Liver (tissue), 9 donors: ENCODE measurements around the gene MAIP1. TPM values are rescaled to one million over a fixed set of nuclear protein-coding genes. Genes with fewer than 3 reads are reported as not detected.

Experiments used
- DNase-seq: peaks from one replicate; pipeline ENCODE4 v3.0.0-alpha.2; 2017; ENCODE audit warnings: low spot score
- H3K27ac ChIP-seq, 2 donors: one replicate each; pipeline ENCODE4 v1.7.0; 2013; ENCODE audit warnings: inconsistent platforms in 2 of 2, low read length in 2 of 2, control low read depth in 1 of 2, low read depth in 1 of 2, mild to moderate bottlenecking in 1 of 2
- H3K27me3 ChIP-seq, 4 donors: one replicate each; pipeline versions ENCODE4 v1.6.1 to v1.7.0; 2013; ENCODE audit warnings: low read length in 3 of 4, inconsistent platforms in 1 of 4, mild to moderate bottlenecking in 1 of 4, moderate library complexity in 1 of 4; ENCODE audit not compliant: control insufficient read depth in 4 of 4, insufficient read depth in 4 of 4
- H3K36me3 ChIP-seq, 4 donors: one replicate each; pipeline versions ENCODE4 v1.6.1 to v1.7.0; 2013; ENCODE audit warnings: low read length in 3 of 4, mild to moderate bottlenecking in 3 of 4, low read depth in 1 of 4, moderate library complexity in 1 of 4; ENCODE audit not compliant: control insufficient read depth in 4 of 4, insufficient read depth in 3 of 4
- H3K4me1 ChIP-seq, 4 donors: one replicate each; pipeline versions ENCODE4 v1.6.1 to v1.7.0; 2013; ENCODE audit warnings: low read length in 3 of 4, mild to moderate bottlenecking in 3 of 4, moderate library complexity in 1 of 4; ENCODE audit not compliant: control insufficient read depth in 4 of 4, insufficient read depth in 4 of 4
- H3K4me3 ChIP-seq, 3 donors: one replicate each; pipeline versions ENCODE4 v1.6.1 to v1.7.0; 2013; ENCODE audit warnings: low read length in 3 of 3, control low read depth in 1 of 3, low read depth in 1 of 3, mild to moderate bottlenecking in 1 of 3
- H3K9ac ChIP-seq, 2 donors: one replicate each; pipeline ENCODE4 v1.7.0; 2013; ENCODE audit warnings: low read length in 2 of 2, mild to moderate bottlenecking in 2 of 2, moderate library complexity in 2 of 2, control low read depth in 1 of 2, low read depth in 1 of 2
- H3K9me3 ChIP-seq, 4 donors: one replicate each; pipeline versions ENCODE4 v1.6.1 to v1.7.0; 2013; ENCODE audit warnings: low read length in 3 of 4; ENCODE audit not compliant: control insufficient read depth in 4 of 4
- ATF3 ChIP-seq: IDR thresholded peaks from 2 replicates; pipeline ENCODE4 v1.6.1; 2016; ENCODE audit warnings: antibody characterized with exemption
- CTCF ChIP-seq: fragments of 150-350 bp; IDR thresholded peaks from 2 replicates; pipeline ENCODE4 v1.5.1; 2017; ENCODE audit warnings: improper control_type of control experiment, low read depth, low read length; ENCODE audit not compliant: missing input control
- EGR1 ChIP-seq, 2 donors: IDR thresholded peaks; 2 replicates each; pipeline ENCODE4 v1.6.1; 2016 to 2018; ENCODE audit warnings: antibody characterized with exemption in 2 of 2, low read depth in 2 of 2
- FOXA1 ChIP-seq: IDR thresholded peaks from 2 replicates; pipeline ENCODE4 v1.6.1; 2016; ENCODE audit warnings: antibody characterized with exemption
- FOXA2 ChIP-seq: IDR thresholded peaks from 2 replicates; pipeline ENCODE4 v1.6.1; 2016; ENCODE audit warnings: antibody characterized with exemption
- GABPA ChIP-seq, 2 donors: IDR thresholded peaks in 1 of 2; conservative IDR thresholded peaks in 1 of 2; 2 replicates each; pipeline ENCODE4 v1.6.1; 2016; ENCODE audit warnings: antibody characterized with exemption in 2 of 2, mild to moderate bottlenecking in 1 of 2, moderate library complexity in 1 of 2
- HNF4A ChIP-seq, 2 donors: conservative IDR thresholded peaks; 2 replicates each; pipeline ENCODE4 v1.6.1; 2016; ENCODE audit warnings: antibody characterized with exemption in 2 of 2, mild to moderate bottlenecking in 2 of 2
- HNF4G ChIP-seq: IDR thresholded peaks from 2 replicates; pipeline ENCODE4 v1.6.1; 2016; ENCODE audit warnings: antibody characterized with exemption
- JUND ChIP-seq, 2 donors: IDR thresholded peaks; 2 replicates each; pipeline ENCODE4 v1.6.1; 2016; ENCODE audit warnings: antibody characterized with exemption in 2 of 2
- MAX ChIP-seq: IDR thresholded peaks from 2 replicates; pipeline ENCODE4 v1.6.1; 2016; ENCODE audit warnings: antibody characterized with exemption
- NR2F2 ChIP-seq: IDR thresholded peaks from 2 replicates; pipeline ENCODE4 v1.6.1; 2016; ENCODE audit warnings: antibody characterized with exemption
- RAD21 ChIP-seq, 2 donors: IDR thresholded peaks; 2 replicates each; pipeline ENCODE4 v1.6.1; 2016; ENCODE audit warnings: antibody characterized with exemption in 2 of 2, mild to moderate bottlenecking in 2 of 2
- REST ChIP-seq: IDR thresholded peaks from 2 replicates; pipeline ENCODE4 v1.6.1; 2016; ENCODE audit warnings: antibody characterized with exemption, mild to moderate bottlenecking
- RXRA ChIP-seq, 2 donors: IDR thresholded peaks; 2 replicates each; pipeline ENCODE4 v1.6.1; 2017 to 2018; ENCODE audit warnings: antibody characterized with exemption in 2 of 2, mild to moderate bottlenecking in 1 of 2
- SP1 ChIP-seq: IDR thresholded peaks from 2 replicates; pipeline ENCODE4 v1.6.1; 2018; ENCODE audit warnings: antibody characterized with exemption, mild to moderate bottlenecking
- TAF1 ChIP-seq: conservative IDR thresholded peaks from 2 replicates; pipeline ENCODE4 v1.6.1; 2016; ENCODE audit warnings: antibody characterized with exemption, mild to moderate bottlenecking
- YY1 ChIP-seq: IDR thresholded peaks from 2 replicates; pipeline ENCODE4 v1.6.1; 2016; ENCODE audit warnings: antibody characterized with exemption, mild to moderate bottlenecking
- ZBTB33 ChIP-seq: IDR thresholded peaks from 2 replicates; pipeline ENCODE4 v1.6.1; 2016; ENCODE audit warnings: antibody characterized with exemption
- WGBS: extraction: QIAGEN DNeasy Blood & Tissue Kit; methylation state at CpG from one replicate; pipeline ENCODE4 v1.1.7; 2013; 5-methylcytosine and 5-hydroxymethylcytosine counted together
- polyA plus RNA-seq, 2 donors: library from polyadenylated mRNA; stranded (reverse) in 1 of 2; unstranded in 1 of 2; fragments of 200-250 nt in 1 of 2; fragments of >200 nt in 1 of 2; fragmentation: Nextera tagmentation in 1 of 2; extraction: Ambion mirVana in 1 of 2; gene quantifications; one replicate each; pipeline versions ENCODE4 v1.2.1 to v1.2.3, GENCODE V29; 2013 to 2015
- total RNA-seq, 2 donors: library from RNA; depleted of rRNA; stranded (reverse); fragments of >200 nt; gene quantifications; one replicate each; pipeline ENCODE4 v1.2.3, GENCODE V29; 2014
- donor health status: healthy.
- donor health status: healthy.
- donor health status: healthy.
- donor health status: healthy.
- donor health status: healthy.

MAIP1 gene
- total and polyA plus RNA-seq, 4 donors = 23.0 to 40.2 (median 28.6) TPM

- H3K4me1 ChIP-seq = peaks cover 0 to 12% (median 5%) of the 10 kb centered on the region in 4 donors
- DNase-seq = no peak
- no peaks in the 10 kb centered on the region for H3K27me3 ChIP-seq
- TF ChIP-seq HNF4G (no peak), YY1 (no peak), CTCF (no peak), EGR1 (IDR thresholded peaks at IDR 0.05; ENCODE audit: low read depth in 2 of 2) (no peak), NR2F2 (no peak), HNF4A (conservative IDR thresholded peaks at IDR 0.05) (no peak), ATF3 (no peak), REST (no peak), GABPA (IDR thresholded peaks at IDR 0.05 in 1 of 2, conservative IDR thresholded peaks at IDR 0.05 in 1 of 2) (no peak), TAF1 (no peak), RAD21 (IDR thresholded peaks at IDR 0.05) (no peak), FOXA1 (no peak), RXRA (IDR thresholded peaks at IDR 0.05) (no peak), MAX (no peak), SP1 (no peak), JUND (IDR thresholded peaks at IDR 0.05) (no peak), FOXA2 (no peak)
- no peaks in the 10 kb centered on the region for H3K9me3 ChIP-seq
- no peak overlapping the region for H3K27ac ChIP-seq
- no peak overlapping the region for H3K9ac ChIP-seq
- peaks cover 6 to 18% (median 15%) of the 10 kb centered on the region in 4 donors for H3K36me3 ChIP-seq
- WGBS = 94% methylated on average over 1 of the region's 1 CpG
- H3K4me3 ChIP-seq = no peak overlapping the region
Measured at GRCh38 chr2:199966976-199967375, 11.6 kb downstream of the MAIP1 start.

- Histone ChIP-seq H3K4me3 (no peak overlapping the region), H3K9ac (no peak overlapping the region), H3K36me3 (peaks cover 0 to 13% (median 11%) of the 10 kb centered on the region in 4 donors), H3K27me3 (no peaks in the 10 kb centered on the region), H3K27ac (no peak overlapping the region), H3K9me3 (no peaks in the 10 kb centered on the region), H3K4me1 (peaks cover 0 to 21% (median 15%) of the 10 kb centered on the region in 4 donors)
- TF ChIP-seq SP1 (no peak), ATF3 (no peak), RXRA (IDR thresholded peaks at IDR 0.05) (no peak), EGR1 (IDR thresholded peaks at IDR 0.05; ENCODE audit: low read depth in 2 of 2) (no peak), HNF4G (no peak), MAX (no peak), RAD21 (IDR thresholded peaks at IDR 0.05) (no peak), ZBTB33 (no peak), YY1 (no peak), NR2F2 (no peak), HNF4A (conservative IDR thresholded peaks at IDR 0.05) (no peak), TAF1 (no peak), CTCF (no peak), FOXA2 (no peak)
- DNase-seq = no peak
- WGBS = 98% methylated on average over 1 of the region's 1 CpG
Measured at GRCh38 chr2:199968126-199968525, 12.7 kb downstream of the MAIP1 start.
